HG03095 (cell line): ENCODE results near the gene VPS13D.

ENCODE experiments used
- ATAC-seq: cut with Tn5 transposase; IDR thresholded peaks from one replicate; pipeline ENCODE4 v1.9.1; 2021; ENCODE audit warnings: moderate library complexity; ENCODE audit not compliant: unreplicated experiment

The VPS13D gene

GRCh38 chr1:12400027-12400693 is 170.3 kb downstream of the VPS13D start:
- no peak for ATAC-seq

GRCh38 chr1:12402159-12402673 is 172.4 kb downstream of the VPS13D start:
- ATAC-seq = no peak

- ATAC-seq = no peak
These were observed 173.0 kb downstream of the VPS13D start for GRCh38 chr1:12402842-12403241.

GRCh38 chr1:12404918-12405317 is 175.1 kb downstream of the VPS13D start:
- ATAC-seq = no peak

DNA sequence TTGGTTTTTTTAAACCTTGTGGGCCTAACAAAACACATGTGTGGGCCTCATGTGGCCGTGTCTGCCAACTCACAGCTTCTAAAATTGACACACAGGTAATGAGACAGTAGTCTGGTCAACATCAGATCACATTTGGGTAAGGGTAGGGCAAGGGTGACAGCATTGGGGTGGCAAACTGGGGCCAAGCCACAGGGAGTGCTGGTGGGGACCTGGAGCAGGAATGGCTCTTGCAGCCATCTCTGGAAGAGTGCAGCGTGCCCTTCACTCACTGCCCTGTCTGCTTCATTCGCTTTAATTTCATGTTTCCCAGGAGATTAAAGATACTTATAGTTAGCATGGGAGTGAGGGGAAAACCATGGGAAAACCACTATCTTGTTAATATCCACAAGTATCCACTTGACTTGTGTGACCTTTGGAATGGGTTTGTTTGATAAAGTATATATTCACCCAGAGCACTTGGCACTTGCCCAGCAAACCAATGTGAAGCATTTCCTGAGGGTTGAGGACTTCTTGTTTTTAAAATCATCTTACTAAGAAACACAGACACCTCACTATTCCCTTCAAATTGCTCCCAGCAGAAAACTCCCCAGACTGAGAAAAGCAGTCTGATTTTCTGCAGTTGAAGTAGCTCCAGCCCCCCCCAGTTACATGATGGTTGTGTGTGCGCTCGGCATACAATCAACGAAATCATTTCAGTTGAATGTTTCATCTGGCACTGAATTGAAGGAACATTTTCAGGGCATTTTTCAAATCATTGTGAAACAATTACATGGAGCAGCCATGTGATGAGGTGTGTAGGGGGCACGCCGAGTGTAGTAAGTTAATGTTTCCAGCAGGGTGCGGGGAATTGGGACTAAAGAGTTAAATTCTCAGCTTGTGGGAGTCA is 175.7 kb downstream of the VPS13D start:
- ATAC-seq = no peak

- no peak for ATAC-seq
These were observed 176.6 kb downstream of the VPS13D start for GRCh38 chr1:12406211-12407021.

GRCh38 chr1:12407050-12407961 is 177.5 kb downstream of the VPS13D start:
- ATAC-seq = no peak

GRCh38 chr1:12407962-12408454 is 178.2 kb downstream of the VPS13D start:
- ATAC-seq = no peak

DNA sequence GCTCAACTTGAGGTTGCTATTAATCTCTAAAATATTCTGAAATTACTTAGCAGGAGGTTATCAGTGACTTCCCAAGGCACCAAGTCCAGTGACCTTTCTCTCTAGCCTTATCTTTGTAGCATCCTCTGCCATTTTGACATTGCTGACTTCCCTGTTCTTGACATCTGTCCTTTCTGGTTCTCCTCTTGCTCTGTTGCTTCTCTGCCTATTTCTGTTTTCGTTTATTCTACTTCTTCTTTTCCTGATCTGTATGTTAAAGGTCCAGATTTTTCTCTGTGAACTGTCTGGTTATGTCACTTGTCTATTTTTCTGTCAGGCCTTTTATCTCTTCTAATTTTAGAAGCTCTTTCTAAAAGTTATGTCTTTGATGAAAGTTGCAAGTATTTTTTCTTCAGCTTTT is 178.8 kb downstream of the VPS13D start:
- no peak for ATAC-seq

DNA sequence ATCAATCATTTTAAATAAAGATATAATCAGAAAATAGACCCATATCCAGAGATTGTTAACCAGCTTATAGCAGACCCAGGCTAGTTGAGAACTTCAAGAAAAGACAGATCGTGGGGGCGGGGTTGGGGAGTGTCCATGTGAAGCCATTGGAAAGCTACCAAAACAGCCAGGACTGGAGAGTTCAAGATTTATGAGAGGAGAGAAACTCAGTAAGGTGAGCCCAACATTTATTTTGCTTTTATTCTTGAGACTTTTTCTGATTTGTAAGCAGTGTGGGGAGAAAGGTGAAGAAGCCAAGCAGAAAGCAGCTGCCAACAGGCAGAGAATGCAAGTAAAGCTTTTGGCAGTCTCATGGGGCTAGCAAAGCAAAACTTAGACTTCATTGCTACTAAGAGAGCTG is 179.9 kb downstream of the VPS13D start:
- no peak for ATAC-seq

DNA sequence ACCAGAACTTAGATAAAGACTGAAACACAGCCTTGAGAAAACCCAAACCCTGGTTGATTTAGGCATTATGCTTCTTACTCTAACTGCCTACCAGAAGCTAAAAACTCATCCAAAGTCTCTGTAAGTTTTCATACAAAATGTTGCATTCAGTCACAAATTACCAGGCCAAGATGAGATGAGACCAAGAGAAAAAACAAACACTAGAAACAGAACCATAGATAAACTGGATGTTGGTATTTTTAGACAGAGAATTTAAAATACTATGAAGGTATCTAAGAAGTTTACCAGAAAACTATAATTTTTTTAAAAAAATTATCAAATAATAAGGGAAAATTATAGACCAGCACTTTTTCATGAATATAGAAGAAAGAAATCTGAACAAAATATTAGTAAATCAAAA is 180.5 kb downstream of the VPS13D start:
- no peak for ATAC-seq

- ATAC-seq = no peak
These were observed 181.3 kb downstream of the VPS13D start for GRCh38 chr1:12411098-12411497.

DNA sequence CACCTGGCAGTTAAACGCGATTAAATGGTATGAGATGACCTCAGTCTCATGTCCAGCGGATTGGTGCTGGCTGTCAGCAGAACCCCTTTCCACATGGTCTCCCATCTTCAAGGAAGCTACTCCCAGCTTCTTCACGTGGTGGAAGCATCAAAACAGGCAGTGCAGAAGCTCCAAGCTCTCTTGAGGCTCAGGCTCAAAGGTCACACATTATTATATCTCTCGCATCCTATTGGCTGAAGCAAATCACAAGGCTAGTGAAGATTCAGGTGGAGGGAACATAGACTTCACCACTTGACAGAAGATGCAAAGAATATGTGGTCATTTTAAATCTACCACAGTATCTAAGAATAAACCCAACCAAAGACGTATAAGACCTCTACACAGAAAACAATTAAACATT is 181.9 kb downstream of the VPS13D start:
- no peak for ATAC-seq

DNA sequence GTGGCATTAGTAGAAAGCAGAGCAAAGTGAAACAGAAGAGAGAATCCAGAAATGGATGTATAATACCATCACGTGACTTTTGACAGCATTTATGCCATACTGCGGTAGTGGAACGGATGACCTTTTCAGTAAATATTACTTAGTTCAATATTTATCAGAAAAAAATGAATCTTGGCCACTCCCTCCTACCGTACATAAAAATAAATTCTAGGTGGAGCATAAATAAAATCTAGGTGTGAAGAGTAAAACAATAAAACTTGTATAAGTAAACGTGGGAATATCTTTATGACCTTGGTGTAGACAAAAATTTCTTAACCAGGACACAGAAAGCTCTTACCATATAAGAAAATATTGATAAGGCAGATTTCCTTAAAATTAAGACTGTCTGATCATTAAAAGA is 182.6 kb downstream of the VPS13D start:
- no peak for ATAC-seq

- ATAC-seq = no peak
These were observed 184.0 kb downstream of the VPS13D start for GRCh38 chr1:12413664-12414410.

DNA sequence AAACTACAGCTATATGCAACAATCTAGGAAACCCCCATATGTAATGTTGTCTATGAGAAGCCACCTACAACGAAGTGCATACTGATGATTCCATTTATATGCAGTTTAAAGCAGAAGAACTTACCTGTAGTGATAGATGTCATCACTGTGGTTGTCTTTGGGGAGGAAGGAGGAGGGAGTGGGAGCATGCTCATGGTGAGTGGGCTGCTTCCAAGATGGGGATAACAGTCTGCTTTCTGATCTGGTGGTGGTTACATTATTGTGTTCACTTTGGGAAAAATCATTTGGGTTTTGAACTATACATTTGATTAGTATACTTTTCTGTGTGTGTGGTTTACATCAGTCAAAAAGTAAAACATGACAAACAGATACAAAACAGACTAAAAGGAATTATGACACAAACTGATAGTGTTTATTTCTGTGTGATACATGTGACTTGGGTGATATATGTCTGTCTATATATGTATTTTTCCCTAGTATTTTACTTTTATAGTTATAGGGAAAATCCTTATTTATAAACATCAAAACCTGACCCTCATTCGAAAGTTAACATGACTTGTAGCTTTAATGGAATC is 184.7 kb downstream of the VPS13D start:
- ATAC-seq = no peak

DNA sequence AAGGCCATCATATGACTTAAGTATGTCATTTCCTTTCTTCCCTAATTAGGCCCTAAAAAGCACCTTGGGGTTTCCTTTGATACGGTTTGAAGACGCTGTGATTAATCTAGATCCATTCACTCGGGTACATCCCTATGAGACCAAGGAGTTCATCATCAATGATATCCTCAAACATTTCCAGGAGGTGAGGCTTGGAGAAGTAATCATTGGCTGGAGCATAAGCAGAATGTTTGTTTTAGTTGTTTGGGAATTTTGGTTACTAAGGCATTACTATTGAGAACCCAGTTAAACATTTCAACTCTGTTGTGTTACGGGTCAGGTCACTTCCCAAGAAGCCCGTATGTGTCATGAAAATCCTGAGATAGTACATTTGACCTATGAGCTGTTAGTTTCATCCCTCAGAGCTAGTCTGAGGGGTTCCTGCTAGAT is 185.2 kb downstream of the VPS13D start:
- ATAC-seq = no peak

DNA sequence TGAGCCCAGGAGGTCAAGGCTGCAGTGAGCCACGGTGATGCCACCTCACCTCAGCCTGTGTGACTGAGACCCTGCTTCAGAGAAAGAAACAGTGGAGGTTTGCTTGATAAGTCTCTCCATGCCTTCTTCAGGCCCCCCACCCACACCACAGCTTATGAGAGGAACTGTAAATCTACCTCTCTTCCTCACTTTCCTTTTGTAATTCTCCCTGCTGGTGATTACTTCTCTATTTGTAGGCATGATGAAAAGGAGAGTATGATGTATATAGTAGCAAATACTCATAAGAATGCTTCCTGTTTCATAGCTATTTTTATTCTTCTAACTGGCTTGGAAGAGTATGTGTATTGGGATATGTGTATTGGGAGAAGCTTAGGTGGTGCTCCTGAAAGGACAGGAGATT is 186.3 kb downstream of the VPS13D start:
- no peak for ATAC-seq

DNA sequence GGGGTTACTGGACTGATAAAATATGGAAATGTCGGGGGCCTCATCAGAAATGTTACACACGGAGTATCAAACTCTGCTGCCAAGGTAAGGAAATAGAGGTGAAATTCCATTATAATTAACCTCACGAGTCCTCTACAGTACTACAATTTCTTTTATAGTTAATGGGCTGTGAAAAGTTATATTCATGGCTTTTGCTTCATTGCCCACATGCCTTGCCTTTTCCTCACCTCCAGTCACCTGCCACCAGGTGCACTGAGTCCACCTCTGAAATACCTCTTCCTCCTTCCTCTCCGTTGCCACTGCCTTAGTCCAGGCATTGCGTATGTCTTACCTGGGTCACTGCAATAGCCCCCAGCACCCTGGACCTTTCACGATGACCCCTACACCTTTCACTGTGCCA is 186.9 kb downstream of the VPS13D start:
- ATAC-seq = no peak
